HEK293 (cell line): ENCODE results near the gene WDR47.

Source experiments
- CTCF ChIA-PET: fragments of 350-600 bp; formaldehyde crosslinking; extraction: SDS; loops from one replicate; lab custom pipeline; 2021; ENCODE audit warnings: antibody characterized with exemption; lab: Yijun Ruan, JAX
- POLR2A ChIA-PET: fragments of 300-600 bp; formaldehyde crosslinking; extraction: SDS; loops from one replicate; lab custom pipeline; 2020; ENCODE audit warnings: antibody characterized with exemption, inconsistent platforms; lab: Yijun Ruan, JAX
- H3K27ac ChIP-seq: fragments of 200-500 bp; sonication (Bioruptor generic); 2 replicates; pipeline ENCODE4 v1.5.1; 2014; ENCODE audit warnings: low read depth, low read length, control low read depth, inconsistent platforms; ENCODE audit errors: extremely low read depth
- H3K36me3 ChIP-seq, 2 experiments: fragments of 200-500 bp in 1 of 2; sonication (Bioruptor generic) in 1 of 2; 1 replicate in 1 of 2; 2 replicates in 1 of 2; pipeline ENCODE4 v1.5.1; 2014 to 2017; ENCODE audit warnings: inconsistent platforms in 2 of 2, low read length in 2 of 2; ENCODE audit not compliant: control insufficient read depth in 2 of 2, insufficient read depth in 1 of 2
- H3K4me1 ChIP-seq: fragments of 200-500 bp; sonication (Bioruptor generic); 2 replicates; pipeline ENCODE4 v1.5.1; 2014; ENCODE audit warnings: mild to moderate bottlenecking, low read length, inconsistent platforms; ENCODE audit not compliant: control insufficient read depth, insufficient read depth
- H3K4me3 ChIP-seq: 2 replicates; pipeline ENCODE4 v1.5.1; 2011; ENCODE audit warnings: low read depth, mild to moderate bottlenecking, control low read depth, low read length, moderate library complexity
- H3K9me3 ChIP-seq: fragments of 200-500 bp; sonication (Bioruptor generic); 2 replicates; pipeline ENCODE4 v1.5.1; 2014; ENCODE audit warnings: low read depth, low read length, inconsistent platforms; ENCODE audit not compliant: control insufficient read depth, insufficient read depth
- CTCF ChIP-seq: fragments of 450-650 bp; formaldehyde crosslinking; IDR thresholded peaks from 2 replicates; pipeline ENCODE4 v1.5.1; 2016; ENCODE audit warnings: missing biosample characterization, missing genetic modification characterization
- KLF7 ChIP-seq: fragments of 450-650 bp; formaldehyde crosslinking; IDR thresholded peaks from 2 replicates; pipeline ENCODE4 v1.5.1; 2016; ENCODE audit warnings: missing biosample characterization, missing genetic modification characterization, borderline replicate concordance
- KLF8 ChIP-seq: fragments of 450-650 bp; formaldehyde crosslinking; IDR thresholded peaks from 2 replicates; pipeline ENCODE4 v1.5.1; 2016; ENCODE audit warnings: missing biosample characterization, missing genetic modification characterization
- SALL2 ChIP-seq: fragments of 450-650 bp; formaldehyde crosslinking; IDR thresholded peaks from 2 replicates; pipeline ENCODE4 v1.5.0; 2017; ENCODE audit warnings: missing biosample characterization, mild to moderate bottlenecking, missing genetic modification characterization, borderline replicate concordance
- SETDB1 ChIP-seq: IDR thresholded peaks from one replicate; pipeline ENCODE4 v1.6.1; 2017; ENCODE audit warnings: mild to moderate bottlenecking, low read length, moderate library complexity, mixed read lengths; ENCODE audit not compliant: insufficient read length
- ZBTB8A ChIP-seq: fragments of 450-650 bp; formaldehyde crosslinking; IDR thresholded peaks from 2 replicates; pipeline ENCODE4 v1.5.1; 2016; ENCODE audit warnings: missing biosample characterization, missing genetic modification characterization
- ZEB2 ChIP-seq: fragments of 450-650 bp; formaldehyde crosslinking; IDR thresholded peaks from 2 replicates; pipeline ENCODE4 v1.5.1; 2016; ENCODE audit warnings: missing biosample characterization, missing genetic modification characterization
- ZNF169 ChIP-seq: fragments of 450-650 bp; formaldehyde crosslinking; IDR thresholded peaks from 2 replicates; pipeline ENCODE4 v1.5.1; 2016; ENCODE audit warnings: missing biosample characterization, missing genetic modification characterization
- ZNF184 ChIP-seq: fragments of 450-650 bp; IDR thresholded peaks from 2 replicates; pipeline ENCODE4 v1.5.1; 2018; ENCODE audit warnings: missing biosample characterization, mild to moderate bottlenecking, missing genetic modification characterization
- ZNF2 ChIP-seq: fragments of 450-650 bp; formaldehyde crosslinking; IDR thresholded peaks from 2 replicates; pipeline ENCODE4 v1.5.1; 2016; ENCODE audit warnings: missing biosample characterization, missing genetic modification characterization
- ZNF335 ChIP-seq: fragments of 450-650 bp; formaldehyde crosslinking; conservative IDR thresholded peaks from 2 replicates; pipeline ENCODE4 v1.5.1; 2016; ENCODE audit warnings: missing biosample characterization, missing genetic modification characterization
- ZNF391 ChIP-seq: fragments of 450-650 bp; formaldehyde crosslinking; IDR thresholded peaks from 2 replicates; pipeline ENCODE4 v1.5.1; 2016; ENCODE audit warnings: low read depth, missing biosample characterization, missing genetic modification characterization, borderline replicate concordance
- ZNF449 ChIP-seq: fragments of 450-650 bp; formaldehyde crosslinking; IDR thresholded peaks from 2 replicates; pipeline ENCODE4 v1.5.1; 2017; ENCODE audit warnings: missing biosample characterization, mild to moderate bottlenecking, missing genetic modification characterization, moderate library complexity
- ZNF501 ChIP-seq: fragments of 450-650 bp; formaldehyde crosslinking; IDR thresholded peaks from 2 replicates; pipeline ENCODE4 v1.5.1; 2016; ENCODE audit warnings: missing biosample characterization, missing genetic modification characterization
- ZNF561 ChIP-seq: fragments of 450-650 bp; IDR thresholded peaks from 2 replicates; pipeline ENCODE4 v1.5.1; 2018; ENCODE audit warnings: missing biosample characterization, missing genetic modification characterization, borderline replicate concordance
- ZNF660 ChIP-seq: fragments of 450-650 bp; IDR thresholded peaks from 2 replicates; pipeline ENCODE4 v1.5.1; 2018; ENCODE audit warnings: missing biosample characterization, mild to moderate bottlenecking, missing genetic modification characterization
- ZNF776 ChIP-seq: fragments of 450-650 bp; formaldehyde crosslinking; IDR thresholded peaks from 2 replicates; pipeline ENCODE4 v1.5.0; 2017; ENCODE audit warnings: missing biosample characterization, missing genetic modification characterization, borderline replicate concordance
- ZSCAN30 ChIP-seq: fragments of 450-650 bp; IDR thresholded peaks from 2 replicates; pipeline ENCODE4 v1.5.1; 2018; ENCODE audit warnings: missing biosample characterization, mild to moderate bottlenecking, missing genetic modification characterization, moderate library complexity
- ZSCAN5A ChIP-seq: fragments of 450-650 bp; formaldehyde crosslinking; IDR thresholded peaks from 2 replicates; pipeline ENCODE4 v1.5.1; 2016; ENCODE audit warnings: missing biosample characterization, missing genetic modification characterization
- ZXDB ChIP-seq: fragments of 450-650 bp; formaldehyde crosslinking; IDR thresholded peaks from 2 replicates; pipeline ENCODE4 v1.5.1; 2016; ENCODE audit warnings: missing biosample characterization, missing genetic modification characterization
- TF ChIP-seq, protein P1 (sequence below): fragments of 450-650 bp; formaldehyde crosslinking; IDR thresholded peaks from 2 replicates; pipeline ENCODE4; 2016; ENCODE audit warnings: missing biosample characterization, missing genetic modification characterization
- TF ChIP-seq, protein P2 (sequence below): fragments of 450-650 bp; IDR thresholded peaks from 2 replicates; pipeline ENCODE4 v1.5.1; 2018; ENCODE audit warnings: missing biosample characterization, mild to moderate bottlenecking, missing genetic modification characterization
- TF ChIP-seq, protein P3 (sequence below): fragments of 450-650 bp; formaldehyde crosslinking; optimal IDR thresholded peaks from 2 replicates; pipeline ENCODE3; 2016; ENCODE audit warnings: missing biosample characterization, mild to moderate bottlenecking, missing genetic modification characterization

Gene WDR47

DNA sequence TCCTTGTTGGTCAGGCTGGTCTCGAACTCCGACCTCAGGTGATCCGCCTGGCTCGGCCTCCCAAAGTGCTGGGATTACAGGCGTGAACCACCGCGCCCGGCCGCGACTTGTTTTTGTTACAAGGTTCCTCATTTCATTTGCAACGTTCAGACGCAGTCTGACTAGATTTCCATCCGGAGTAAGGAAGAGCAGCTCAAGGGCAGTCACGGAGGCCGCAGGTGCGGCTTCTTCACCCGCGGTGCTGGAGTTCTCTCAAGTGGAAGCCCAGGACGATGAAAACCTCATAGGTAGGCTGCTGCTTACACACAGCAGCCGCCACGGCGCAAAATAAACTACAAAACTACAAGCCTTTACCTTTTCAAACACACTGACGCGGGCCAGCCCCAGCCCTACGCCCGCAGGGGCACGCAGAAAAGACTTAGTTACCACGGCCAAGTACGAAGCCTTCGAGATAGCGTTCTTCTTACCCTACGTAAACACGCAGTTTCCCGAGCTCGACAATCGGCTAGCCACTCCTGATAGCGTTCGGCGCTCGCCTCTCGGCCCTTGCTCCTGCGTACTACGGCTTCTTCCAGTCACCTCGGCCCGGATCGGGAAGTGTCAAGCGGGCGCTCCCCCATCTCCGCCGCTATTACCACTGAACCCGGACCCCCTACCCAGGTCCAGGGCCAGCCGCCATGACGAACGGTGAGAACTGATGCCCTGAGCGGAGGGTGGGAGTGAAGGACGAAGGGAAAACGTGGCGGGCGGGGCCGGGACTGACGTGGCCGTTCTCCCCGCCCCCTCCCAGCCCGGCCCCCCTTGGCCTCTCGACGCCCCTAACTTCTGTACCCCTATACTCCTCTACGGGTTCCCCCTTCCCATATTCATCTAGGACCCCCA is 48.5 kb upstream of the WDR47 start, which contains the start of gene TMEM167B (continued):
- peak; percentile 64; the same call in 1 of the 2 replicates for TF ChIP-seq KLF7 (tag by site-specific recombination)
- TF ChIP-seq ZNF776: no peak
- no peak; the same call in 1 of the 2 replicates for TF ChIP-seq ZNF169 (tag by site-specific recombination)

DNA sequence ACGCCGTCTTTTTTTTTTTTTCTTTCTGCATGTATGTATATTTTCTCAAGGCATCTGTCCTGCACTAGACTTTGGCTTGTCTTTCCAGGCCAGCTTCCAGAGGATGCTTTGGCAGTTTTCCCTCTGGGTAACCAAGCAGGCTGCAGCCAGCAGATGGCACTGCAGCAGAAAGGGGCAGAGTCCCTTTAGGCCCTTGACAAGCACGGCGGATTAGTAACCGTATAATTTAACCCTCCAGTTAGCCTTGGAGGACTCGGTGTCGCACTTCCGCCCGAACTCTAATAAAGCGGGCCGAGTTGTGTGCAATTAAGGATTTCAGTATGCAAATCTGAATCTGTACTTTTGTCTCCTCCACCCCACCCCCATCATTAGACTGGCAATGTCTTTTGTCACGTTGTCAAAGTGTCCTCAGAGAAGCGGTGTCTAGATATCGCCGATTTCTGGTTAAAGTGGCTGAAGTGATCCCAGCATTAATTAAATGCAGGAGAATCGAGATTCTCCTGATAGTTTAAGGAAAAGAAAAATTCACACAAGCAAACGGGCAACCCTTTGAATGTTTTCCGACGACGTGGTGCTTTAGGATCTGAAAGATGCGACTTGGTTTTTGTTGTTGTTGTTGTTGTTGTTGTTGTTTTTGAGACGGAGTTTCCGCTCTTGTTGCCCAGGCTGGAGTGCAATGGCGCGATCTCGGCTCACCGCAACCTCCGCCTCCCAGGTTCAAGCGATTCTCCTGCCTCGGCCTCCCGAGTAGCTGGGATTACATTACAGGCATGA is 47.5 kb upstream of the WDR47 start:
- peak overlapping the region; percentile 11; the same call in 1 of the 2 replicates for H3K4me3 ChIP-seq
- ChIA-PET POLR2A (interaction anchor here (1.1 to 3.4 kb wide), 5 partner anchors 11 to 47 kb away, joined by 3 to 68 read pairs (median 11); partner anchors contain the start of genes TAF13 and WDR47), CTCF (interaction anchor here (0.5 to 2.2 kb wide), 13 partner anchors 10 to 1816 kb away, joined by 3 to 13 read pairs (median 3); a partner anchor contains a TSS)
- no peaks in the 10 kb centered on the region for H3K9me3 ChIP-seq
- peaks cover 3 to 11% of the 10 kb centered on the region in 2 experiments; a peak in 2 of 3 replicates for H3K36me3 ChIP-seq
- no peaks in the 10 kb centered on the region for H3K4me1 ChIP-seq
- no peak overlapping the region for H3K27ac ChIP-seq
- TF ChIP-seq, protein P1, sequence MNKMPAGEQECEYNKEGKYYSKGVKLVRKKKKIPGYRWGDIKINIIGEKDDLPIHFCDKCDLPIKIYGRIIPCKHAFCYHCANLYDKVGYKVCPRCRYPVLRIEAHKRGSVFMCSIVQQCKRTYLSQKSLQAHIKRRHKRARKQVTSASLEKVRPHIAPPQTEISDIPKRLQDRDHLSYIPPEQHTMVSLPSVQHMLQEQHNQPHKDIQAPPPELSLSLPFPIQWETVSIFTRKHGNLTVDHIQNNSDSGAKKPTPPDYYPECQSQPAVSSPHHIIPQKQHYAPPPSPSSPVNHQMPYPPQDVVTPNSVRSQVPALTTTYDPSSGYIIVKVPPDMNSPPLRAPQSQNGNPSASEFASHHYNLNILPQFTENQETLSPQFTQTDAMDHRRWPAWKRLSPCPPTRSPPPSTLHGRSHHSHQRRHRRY (tag by site-specific recombination): no peak
- TF ChIP-seq ZBTB8A (tag by site-specific recombination) (0 out of 2 replicates have a peak, but pooled peaks have one; percentile 16), ZNF2 (tag by site-specific recombination) (peak; percentile 48), ZSCAN5A (no peak), ZNF501 (tag by site-specific recombination) (0 out of 2 replicates have a peak, but pooled peaks have one; percentile 35), ZNF561 (peak; percentile 74), ZEB2 (tag by site-specific recombination) (peak; percentile 52; the same call in 1 of the 2 replicates), ZSCAN30 (tag by site-specific recombination) (0 out of 2 replicates have a peak, but pooled peaks have one; percentile 12), ZNF449 (tag by site-specific recombination) (0 out of 2 replicates have a peak, but pooled peaks have one; percentile 20), ZNF660 (tag by site-specific recombination) (peak; percentile 66; the same call in 1 of the 2 replicates), SALL2 (tag by site-specific recombination) (no peak), ZNF776 (no peak), SETDB1 (peak; percentile 46), ZNF391 (0 out of 2 replicates have a peak, but pooled peaks have one; percentile 25), ZNF335 (tag by site-specific recombination) (peak; percentile 27), KLF8 (tag by site-specific recombination) (0 out of 2 replicates have a peak, but pooled peaks have one; percentile 11), ZNF184 (tag by site-specific recombination) (0 out of 2 replicates have a peak, but pooled peaks have one; percentile 67), ZXDB (tag by site-specific recombination) (0 out of 2 replicates have a peak, but pooled peaks have one; percentile 14), CTCF (peak; percentile 37; the same call in 1 of the 2 replicates)
- TF ChIP-seq, protein P2, sequence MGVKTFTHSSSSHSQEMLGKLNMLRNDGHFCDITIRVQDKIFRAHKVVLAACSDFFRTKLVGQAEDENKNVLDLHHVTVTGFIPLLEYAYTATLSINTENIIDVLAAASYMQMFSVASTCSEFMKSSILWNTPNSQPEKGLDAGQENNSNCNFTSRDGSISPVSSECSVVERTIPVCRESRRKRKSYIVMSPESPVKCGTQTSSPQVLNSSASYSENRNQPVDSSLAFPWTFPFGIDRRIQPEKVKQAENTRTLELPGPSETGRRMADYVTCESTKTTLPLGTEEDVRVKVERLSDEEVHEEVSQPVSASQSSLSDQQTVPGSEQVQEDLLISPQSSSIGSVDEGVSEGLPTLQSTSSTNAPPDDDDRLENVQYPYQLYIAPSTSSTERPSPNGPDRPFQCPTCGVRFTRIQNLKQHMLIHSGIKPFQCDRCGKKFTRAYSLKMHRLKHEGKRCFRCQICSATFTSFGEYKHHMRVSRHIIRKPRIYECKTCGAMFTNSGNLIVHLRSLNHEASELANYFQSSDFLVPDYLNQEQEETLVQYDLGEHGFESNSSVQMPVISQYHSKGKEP: no peak
- TF ChIP-seq, protein P3, sequence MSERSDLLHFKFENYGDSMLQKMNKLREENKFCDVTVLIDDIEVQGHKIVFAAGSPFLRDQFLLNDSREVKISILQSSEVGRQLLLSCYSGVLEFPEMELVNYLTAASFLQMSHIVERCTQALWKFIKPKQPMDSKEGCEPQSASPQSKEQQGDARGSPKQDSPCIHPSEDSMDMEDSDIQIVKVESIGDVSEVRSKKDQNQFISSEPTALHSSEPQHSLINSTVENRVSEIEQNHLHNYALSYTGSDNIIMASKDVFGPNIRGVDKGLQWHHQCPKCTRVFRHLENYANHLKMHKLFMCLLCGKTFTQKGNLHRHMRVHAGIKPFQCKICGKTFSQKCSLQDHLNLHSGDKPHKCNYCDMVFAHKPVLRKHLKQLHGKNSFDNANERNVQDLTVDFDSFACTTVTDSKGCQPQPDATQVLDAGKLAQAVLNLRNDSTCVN: peak; percentile 1
